HG02759 (cell line): ENCODE measurements around the gene INPP1.
"Not testable (repeated sequence)": the region's sequence is repeated elsewhere in the genome, so short reads cannot be mapped to it uniquely, and the experiment has no call there.

Experiments used
- ATAC-seq: cut with Tn5 transposase; IDR thresholded peaks from one replicate; pipeline ENCODE4 v1.9.1; 2021; ENCODE audit warnings: mild to moderate bottlenecking, moderate library complexity; ENCODE audit not compliant: unreplicated experiment

The INPP1 gene

GRCh38 chr2:190333395-190333794 lies 10.0 kb upstream of the INPP1 start:
- no peak for ATAC-seq

- no peak for ATAC-seq
These were observed 9.5 kb upstream of the INPP1 start for GRCh38 chr2:190333928-190334327.

GRCh38 chr2:190334479-190335224 lies 8.7 kb upstream of the INPP1 start:
- ATAC-seq: no peak

GRCh38 chr2:190335225-190335559 lies 8.2 kb upstream of the INPP1 start:
- ATAC-seq: no peak

GRCh38 chr2:190335584-190335983 lies 7.8 kb upstream of the INPP1 start:
- ATAC-seq: not testable (repeated sequence)

- no peak for ATAC-seq
These were observed 7.0 kb upstream of the INPP1 start for GRCh38 chr2:190336420-190336819.

- no peak for ATAC-seq
These were observed 4.9 kb upstream of the INPP1 start for GRCh38 chr2:190338453-190338852.

- no peak for ATAC-seq
These were observed 4.0 kb upstream of the INPP1 start for GRCh38 chr2:190339394-190339793.

GRCh38 chr2:190340369-190340768 lies 3.0 kb upstream of the INPP1 start:
- no peak for ATAC-seq

- ATAC-seq: no peak
These were observed 778 bp upstream of the INPP1 start for GRCh38 chr2:190342611-190343010.

- ATAC-seq: peak; percentile 44
These were observed 277 bp upstream of the INPP1 start for GRCh38 chr2:190343089-190343535.

GRCh38 chr2:190344276-190344827 lies 963 bp downstream of the INPP1 start:
- peak; percentile 68 for ATAC-seq

- no peak for ATAC-seq
These were observed 7.0 kb downstream of the INPP1 start for GRCh38 chr2:190350371-190350770.

- ATAC-seq: no peak
These were observed 8.6 kb downstream of the INPP1 start for GRCh38 chr2:190351955-190352354.

- no peak for ATAC-seq
These were observed 9.5 kb downstream of the INPP1 start for GRCh38 chr2:190352668-190353536.

GRCh38 chr2:190353537-190353899 lies 10.1 kb downstream of the INPP1 start:
- ATAC-seq: no peak

- no peak for ATAC-seq
These were observed 10.8 kb downstream of the INPP1 start for GRCh38 chr2:190354003-190354690.

GRCh38 chr2:190355968-190356644 lies 12.7 kb downstream of the INPP1 start:
- ATAC-seq: no peak

- no peak for ATAC-seq
These were observed 14.2 kb downstream of the INPP1 start for GRCh38 chr2:190357600-190357999.

- ATAC-seq: not testable (repeated sequence)
These were observed 15.5 kb downstream of the INPP1 start for GRCh38 chr2:190358655-190359448.
